22Rv1 (cell line): ENCODE measurements around the gene PRMT2.

ENCODE experiments used
- H3K27ac ChIP-seq: fragments of 450-650 bp; 2 replicates; pipeline ENCODE4 v1.5.1; 2017
- CTCF ChIP-seq: fragments of 450-650 bp; IDR thresholded peaks from 2 replicates; pipeline ENCODE4 v1.5.1; 2017; ENCODE audit warnings: mild to moderate bottlenecking
- ZFX ChIP-seq: fragments of 450-650 bp; IDR thresholded peaks from 2 replicates; pipeline ENCODE4 v1.6.1; 2017; ENCODE audit warnings: antibody characterized with exemption, borderline replicate concordance

Gene PRMT2

DNA sequence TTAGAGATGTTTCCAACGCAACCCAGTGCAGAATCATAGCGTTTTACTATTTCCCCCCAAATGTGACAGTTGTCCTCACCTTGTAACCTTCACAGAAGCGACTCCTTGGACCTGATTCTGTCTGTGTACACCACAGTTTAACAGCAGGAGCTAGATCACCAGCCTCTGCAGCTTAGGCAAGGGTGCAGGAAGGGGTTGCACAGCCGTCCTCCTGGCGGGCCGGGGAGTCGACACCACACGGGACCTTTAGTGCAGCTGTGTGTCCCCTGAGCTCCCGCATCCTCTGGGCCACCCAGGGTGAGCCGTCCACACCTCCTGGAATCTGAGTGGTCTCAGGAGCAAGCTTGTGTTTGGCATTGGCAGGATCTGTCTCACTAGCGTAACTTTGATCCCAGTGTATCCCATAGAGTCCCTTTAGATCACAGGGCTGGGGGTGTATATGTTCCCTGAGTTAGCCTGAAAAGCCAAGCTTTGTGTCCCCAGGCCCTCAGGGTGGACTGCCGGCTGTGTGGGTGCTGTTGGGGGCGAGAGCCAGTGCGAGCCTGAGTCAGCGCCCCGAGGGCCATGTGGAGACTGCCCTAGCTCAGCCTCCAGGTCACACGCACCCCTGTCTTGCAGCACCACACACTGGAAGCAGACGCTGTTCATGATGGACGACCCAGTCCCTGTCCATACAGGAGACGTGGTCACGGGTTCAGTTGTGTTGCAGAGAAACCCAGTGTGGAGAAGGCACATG is 27.5 kb downstream of the PRMT2 start:
- no peak for TF ChIP-seq CTCF
- TF ChIP-seq ZFX = no peak
- H3K27ac ChIP-seq = no peak overlapping the region

- TF ChIP-seq CTCF (no peak), ZFX (no peak)
Observed at GRCh38 chr21:46663754-46664153, 28.3 kb downstream of the PRMT2 start.

DNA sequence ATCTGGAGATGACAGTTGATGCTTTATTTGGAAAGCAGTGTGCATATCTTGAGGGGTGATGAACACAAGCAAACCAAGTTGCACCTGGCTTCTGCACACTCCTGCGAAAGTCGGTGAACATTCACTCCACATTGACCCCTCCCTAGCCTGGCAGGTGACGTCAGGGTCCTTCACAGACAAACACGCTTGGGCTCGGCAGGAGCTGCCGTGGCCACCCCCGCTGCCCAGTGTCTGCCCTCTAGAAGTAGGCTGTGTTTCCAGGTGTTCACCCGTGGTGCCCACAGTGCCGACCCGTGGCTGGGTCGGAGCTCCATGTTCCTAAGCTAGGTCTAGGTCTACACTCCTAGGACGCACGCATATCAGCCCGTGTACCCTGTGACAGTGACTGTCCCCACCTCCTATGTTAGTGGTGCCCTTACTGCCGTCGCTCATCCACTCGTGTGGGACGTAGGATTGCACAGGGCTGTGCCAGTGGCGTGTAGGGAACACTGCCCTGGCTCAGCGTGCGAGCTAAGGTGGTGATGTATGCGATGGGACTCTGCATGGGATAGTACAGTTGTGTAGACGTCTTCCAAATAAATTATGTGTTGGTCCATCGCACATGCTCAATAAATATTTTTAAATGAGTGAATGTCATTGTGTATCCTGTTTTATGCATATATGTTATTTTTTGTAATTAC is 29.0 kb downstream of the PRMT2 start:
- no peak for TF ChIP-seq CTCF
- no peak for TF ChIP-seq ZFX

More at GRCh38 chr21:46663754-46664153, 28.3 kb downstream of the PRMT2 start:
- no peak overlapping the region for H3K27ac ChIP-seq

DNA sequence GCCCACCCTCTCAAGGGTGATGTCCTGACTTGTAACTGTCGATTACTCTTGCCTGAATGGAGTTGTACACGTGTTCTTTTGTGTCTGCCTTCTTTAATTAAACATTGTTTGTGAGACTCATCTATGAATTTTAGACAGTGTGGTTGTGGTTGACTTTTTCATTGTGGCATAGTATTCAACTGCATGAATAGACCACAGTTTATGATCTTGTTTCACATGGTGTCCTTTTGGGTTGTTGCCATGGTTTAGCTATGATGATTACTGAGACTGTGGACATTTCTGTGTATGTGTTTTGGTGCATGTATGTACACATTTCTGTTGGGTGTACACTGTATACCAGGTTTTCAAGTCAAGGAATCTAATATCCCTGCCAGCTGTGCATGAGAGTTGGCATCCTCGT is 30.1 kb downstream of the PRMT2 start:
- no peak overlapping the region for H3K27ac ChIP-seq
- TF ChIP-seq ZFX (no peak), CTCF (no peak)

More for the DNA sequence above, 29.0 kb downstream of the PRMT2 start:
- H3K27ac ChIP-seq = no peak overlapping the region

DNA sequence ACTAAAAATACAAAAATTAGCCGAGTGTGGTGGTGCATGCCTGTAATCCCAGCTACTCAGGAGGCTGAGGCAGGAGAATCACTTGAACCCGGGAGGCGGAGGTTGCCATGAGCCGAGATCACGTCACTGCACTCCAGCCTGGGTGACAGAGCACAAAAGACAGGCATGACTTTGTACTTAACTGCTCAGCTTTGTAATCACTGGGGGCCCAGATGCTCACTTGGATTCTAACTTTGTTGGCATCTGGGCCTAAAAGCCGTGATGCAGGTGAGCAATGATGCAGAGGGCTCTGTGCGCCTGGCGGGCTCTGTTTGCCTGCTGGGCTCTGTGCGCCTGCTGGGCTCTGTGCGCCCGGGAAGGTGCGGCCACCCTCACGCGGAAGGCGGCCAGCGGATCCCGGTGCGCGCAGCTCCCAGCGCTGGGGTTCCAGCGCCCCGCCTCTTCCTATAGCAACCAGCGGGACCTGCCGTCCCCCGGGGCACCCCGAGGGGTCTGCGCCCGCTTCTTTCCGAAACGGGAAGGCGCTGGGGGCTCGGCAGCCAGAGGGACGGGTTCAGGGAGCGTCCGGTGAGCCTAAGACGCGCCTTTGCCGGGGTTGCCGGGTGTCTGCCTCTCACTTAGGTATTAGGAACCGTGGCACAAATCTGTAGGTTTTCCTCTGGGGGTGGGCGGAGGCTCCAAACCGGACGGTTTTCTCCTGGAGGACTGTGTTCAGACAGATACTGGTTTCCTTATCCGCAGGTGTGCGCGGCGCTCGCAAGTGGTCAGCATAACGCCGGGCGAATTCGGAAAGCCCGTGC is 31.7 kb downstream of the PRMT2 start:
- no peak for TF ChIP-seq CTCF
- no peak for TF ChIP-seq ZFX
- H3K27ac ChIP-seq = 0 out of 2 replicates have a peak overlapping the region, but pooled peaks have one; percentile 15

DNA sequence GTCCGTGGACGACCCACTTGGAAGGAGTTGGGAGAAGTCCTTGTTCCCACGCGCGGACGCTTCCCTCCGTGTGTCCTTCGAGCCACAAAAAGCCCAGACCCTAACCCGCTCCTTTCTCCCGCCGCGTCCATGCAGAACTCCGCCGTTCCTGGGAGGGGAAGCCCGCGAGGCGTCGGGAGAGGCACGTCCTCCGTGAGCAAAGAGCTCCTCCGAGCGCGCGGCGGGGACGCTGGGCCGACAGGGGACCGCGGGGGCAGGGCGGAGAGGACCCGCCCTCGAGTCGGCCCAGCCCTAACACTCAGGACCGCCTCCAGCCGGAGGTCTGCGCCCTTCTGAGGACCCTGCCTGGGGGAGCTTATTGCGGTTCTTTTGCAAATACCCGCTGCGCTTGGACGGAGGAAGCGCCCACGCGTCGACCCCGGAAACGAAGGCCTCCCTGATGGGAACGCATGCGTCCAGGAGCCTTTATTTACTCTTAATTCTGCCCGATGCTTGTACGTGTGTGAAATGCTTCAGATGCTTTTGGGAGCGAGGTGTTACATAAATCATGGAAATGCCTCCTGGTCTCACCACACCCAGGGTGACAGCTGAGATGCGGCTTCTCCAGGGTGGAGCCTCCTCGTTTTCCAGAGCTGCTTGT is 32.4 kb downstream of the PRMT2 start:
- H3K27ac ChIP-seq = 0 out of 2 replicates have a peak overlapping the region, but pooled peaks have one; percentile 15
- TF ChIP-seq CTCF (no peak; the same call in 1 of the 2 replicates), ZFX (no peak)
